Measurements from ENCODE around the gene GATAD2A. TPM values are rescaled to one million over a fixed set of nuclear protein-coding genes. Genes with fewer than 3 reads are reported as not detected.

GATAD2A gene
- total RNA-seq, 1 donor from 2014 or later: 118 TPM

GRCh38 chr19:19482809-19483596 is 77.5 kb downstream of the GATAD2A start:
- DNase-seq (ENCODE audit: low read depth): no peak
- TF ChIP-seq, protein P1, sequence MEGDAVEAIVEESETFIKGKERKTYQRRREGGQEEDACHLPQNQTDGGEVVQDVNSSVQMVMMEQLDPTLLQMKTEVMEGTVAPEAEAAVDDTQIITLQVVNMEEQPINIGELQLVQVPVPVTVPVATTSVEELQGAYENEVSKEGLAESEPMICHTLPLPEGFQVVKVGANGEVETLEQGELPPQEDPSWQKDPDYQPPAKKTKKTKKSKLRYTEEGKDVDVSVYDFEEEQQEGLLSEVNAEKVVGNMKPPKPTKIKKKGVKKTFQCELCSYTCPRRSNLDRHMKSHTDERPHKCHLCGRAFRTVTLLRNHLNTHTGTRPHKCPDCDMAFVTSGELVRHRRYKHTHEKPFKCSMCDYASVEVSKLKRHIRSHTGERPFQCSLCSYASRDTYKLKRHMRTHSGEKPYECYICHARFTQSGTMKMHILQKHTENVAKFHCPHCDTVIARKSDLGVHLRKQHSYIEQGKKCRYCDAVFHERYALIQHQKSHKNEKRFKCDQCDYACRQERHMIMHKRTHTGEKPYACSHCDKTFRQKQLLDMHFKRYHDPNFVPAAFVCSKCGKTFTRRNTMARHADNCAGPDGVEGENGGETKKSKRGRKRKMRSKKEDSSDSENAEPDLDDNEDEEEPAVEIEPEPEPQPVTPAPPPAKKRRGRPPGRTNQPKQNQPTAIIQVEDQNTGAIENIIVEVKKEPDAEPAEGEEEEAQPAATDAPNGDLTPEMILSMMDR (conservative IDR thresholded peaks at IDR 0.05; ENCODE audit: low read depth, low read length): no peak
- H3K4me3 ChIP-seq (ENCODE audit: low read depth, low read length): no peak overlapping the region

DNA sequence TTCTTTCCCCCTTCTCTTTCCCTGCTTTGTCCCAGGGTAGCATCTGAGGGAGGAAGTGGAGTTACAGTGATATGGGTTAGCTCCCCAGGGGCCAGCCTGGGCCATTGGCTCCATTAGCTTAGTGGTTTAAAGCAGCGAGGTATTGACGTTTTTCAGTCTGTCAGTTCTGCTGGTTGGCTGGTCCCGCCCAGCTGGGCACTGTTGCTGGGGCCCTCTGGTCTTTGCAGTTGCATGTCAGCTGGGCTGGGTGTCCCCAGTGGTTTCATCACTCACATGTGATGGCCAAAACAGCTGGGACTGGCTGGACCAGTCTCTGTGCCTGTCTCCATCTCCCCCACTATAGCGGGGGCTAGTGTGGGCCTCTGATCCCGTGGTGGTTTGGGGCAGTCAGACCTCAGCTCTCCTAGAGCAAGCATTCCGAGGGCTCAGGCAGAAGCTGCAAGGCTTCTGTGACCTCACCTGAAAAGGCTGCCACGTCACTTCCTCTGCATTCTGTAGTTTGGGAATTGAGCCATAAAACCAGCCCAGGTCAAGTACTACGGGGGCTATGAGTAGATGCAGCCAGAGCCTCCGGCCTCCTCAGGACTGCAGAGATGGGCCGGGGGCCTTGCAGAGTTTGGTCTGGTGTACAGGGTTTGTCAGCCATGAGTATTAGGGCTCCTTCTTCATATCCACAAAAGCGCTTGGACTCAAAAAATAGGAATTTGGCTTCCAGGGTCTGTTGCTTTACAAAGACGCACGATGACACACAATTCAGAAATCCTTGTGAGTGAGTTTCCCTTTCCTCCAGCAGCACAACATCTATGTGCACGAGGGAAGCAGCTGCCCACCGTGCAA is 79.9 kb downstream of the GATAD2A start:
- no peak overlapping the region for H3K4me3 ChIP-seq (ENCODE audit: low read depth, low read length)
- TF ChIP-seq, protein P1 (conservative IDR thresholded peaks at IDR 0.05; ENCODE audit: low read depth, low read length): no peak
- DNase-seq (ENCODE audit: low read depth): no peak

GRCh38 chr19:19485998-19486290 is 80.5 kb downstream of the GATAD2A start:
- TF ChIP-seq, protein P1 (conservative IDR thresholded peaks at IDR 0.05; ENCODE audit: low read depth, low read length): no peak
- DNase-seq (ENCODE audit: low read depth): no peak
- no peak overlapping the region for H3K4me3 ChIP-seq (ENCODE audit: low read depth, low read length)

DNA sequence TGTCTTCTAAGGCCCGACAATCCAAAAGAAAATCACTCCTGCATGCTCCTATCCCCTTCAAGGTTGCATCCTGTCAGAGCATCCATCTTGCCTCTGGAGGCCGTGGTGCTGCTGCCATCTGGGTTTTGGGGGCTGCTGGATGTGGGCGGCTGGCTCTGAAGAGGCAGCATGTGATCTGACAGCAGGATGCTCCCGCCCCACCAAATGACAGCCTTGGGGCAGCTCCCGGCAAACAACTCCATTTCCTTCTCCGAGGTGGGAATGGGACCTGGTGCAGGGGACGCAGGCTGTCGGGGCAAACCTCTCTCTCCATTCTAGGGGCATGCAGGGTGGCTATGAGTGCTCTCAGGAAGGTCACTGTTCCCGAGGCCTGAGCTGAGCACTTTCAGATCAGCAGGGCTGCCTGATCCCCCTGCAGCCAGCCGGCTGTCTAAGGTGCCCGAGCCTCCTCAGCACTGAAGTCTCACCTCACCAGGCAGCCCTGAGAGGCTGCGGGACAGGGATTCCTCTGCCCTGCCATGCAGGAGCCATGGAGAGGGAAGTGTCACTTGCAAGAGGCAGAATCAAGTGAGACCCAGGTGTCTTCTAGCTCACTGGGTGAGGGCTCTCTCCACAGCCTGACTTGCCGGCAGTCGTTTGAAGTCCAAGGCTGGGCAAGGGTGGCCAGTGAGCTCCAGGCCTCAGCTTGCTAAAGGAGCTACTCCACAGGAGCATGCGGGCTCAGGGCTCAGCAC is 81.0 kb downstream of the GATAD2A start:
- TF ChIP-seq, protein P1 (conservative IDR thresholded peaks at IDR 0.05; ENCODE audit: low read depth, low read length): no peak
- no peak for DNase-seq (ENCODE audit: low read depth)
- no peak overlapping the region for H3K4me3 ChIP-seq (ENCODE audit: low read depth, low read length)

DNA sequence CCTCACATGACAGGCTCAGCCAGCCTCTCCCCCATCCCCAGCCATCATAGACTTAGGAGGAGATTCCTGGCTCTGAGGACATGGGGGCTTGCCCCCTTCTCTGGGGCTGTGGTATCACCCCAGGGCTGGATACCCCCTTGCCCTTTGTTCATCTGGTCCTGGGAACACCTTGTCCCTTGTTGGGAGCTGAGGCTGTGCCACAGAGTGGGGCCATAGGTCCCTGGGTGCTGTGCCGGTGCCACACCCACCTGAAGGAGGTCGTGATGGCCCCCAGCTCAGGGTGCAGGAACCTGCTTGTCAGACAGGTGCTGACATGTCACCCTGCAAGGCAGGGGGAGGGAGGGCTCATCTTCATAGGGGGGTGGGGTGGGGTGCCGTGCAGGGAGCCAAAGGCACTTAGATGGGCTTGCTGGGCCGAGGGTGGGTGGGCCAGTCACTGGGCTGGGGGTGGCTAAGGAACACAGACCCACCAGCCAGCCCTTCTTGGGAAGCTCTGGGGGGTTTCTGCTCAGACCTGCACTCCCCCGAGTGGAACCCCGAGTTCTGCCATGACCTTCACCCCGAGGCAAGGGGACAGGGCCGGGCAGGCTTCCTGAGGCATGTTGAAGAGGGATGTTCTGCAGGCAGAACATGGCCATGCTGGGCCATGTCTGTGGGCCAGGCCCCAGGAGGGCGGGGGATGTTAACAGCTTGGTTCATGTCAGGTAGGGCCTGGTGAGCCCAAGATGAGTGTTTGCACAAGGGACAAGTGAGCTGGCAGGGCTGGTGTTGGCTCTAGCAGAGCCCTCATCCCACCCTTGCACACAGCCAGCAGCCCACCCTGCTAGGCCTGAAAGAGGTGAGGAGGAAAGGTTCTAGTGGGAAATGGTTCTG is 81.8 kb downstream of the GATAD2A start:
- TF ChIP-seq, protein P1 (conservative IDR thresholded peaks at IDR 0.05; ENCODE audit: low read depth, low read length): no peak
- DNase-seq (ENCODE audit: low read depth): no peak
- H3K4me3 ChIP-seq (ENCODE audit: low read depth, low read length): no peak overlapping the region
